NCI-H345 treated with DMSO at 0.1 percent for 48 hours (cell line): ENCODE data around the gene HSD17B3.
"Not testable (repeated sequence)": the region's sequence is repeated elsewhere in the genome, so short reads cannot be mapped to it uniquely, and the experiment has no call there.

ENCODE experiments used
- DNase-seq: peaks from one replicate; lab custom pipeline; 2025; ENCODE audit not compliant: unreplicated experiment; lab: John Stamatoyannopoulos, UW

HSD17B3 gene

GRCh38 chr9:96201140-96201539 lies 100.8 kb downstream of the HSD17B3 start:
- DNase-seq, result no peak

- no peak for DNase-seq
These were observed 103.0 kb downstream of the HSD17B3 start for GRCh38 chr9:96199006-96199405.

GRCh38 chr9:96195541-96195940 lies 106.4 kb downstream of the HSD17B3 start:
- DNase-seq, result no peak

- DNase-seq, result no peak
These were observed 108.7 kb downstream of the HSD17B3 start for GRCh38 chr9:96193236-96193755.

GRCh38 chr9:96192710-96193109 lies 109.3 kb downstream of the HSD17B3 start:
- no peak for DNase-seq

- DNase-seq, result no peak
These were observed 112.0 kb downstream of the HSD17B3 start for GRCh38 chr9:96189995-96190394.

GRCh38 chr9:96189581-96189980 lies 112.4 kb downstream of the HSD17B3 start:
- not testable (repeated sequence) for DNase-seq

GRCh38 chr9:96188571-96188970 lies 113.4 kb downstream of the HSD17B3 start:
- DNase-seq, result no peak

- no peak for DNase-seq
These were observed 114.8 kb downstream of the HSD17B3 start for GRCh38 chr9:96187151-96187555.

GRCh38 chr9:96186591-96187011 lies 115.4 kb downstream of the HSD17B3 start:
- DNase-seq, result no peak

GRCh38 chr9:96185518-96186156 lies 116.3 kb downstream of the HSD17B3 start:
- DNase-seq, result no peak
